Daoy (cell line): Measurements from ENCODE around the gene RIF1. TPM values are rescaled to one million over a fixed set of nuclear protein-coding genes. Genes with fewer than 3 reads are reported as not detected.

Source experiments
- DNase-seq: peaks from one replicate; pipeline ENCODE4 v3.0.0-alpha.2; 2015; ENCODE audit warnings: low read depth
- total RNA-seq: library from RNA; depleted of rRNA; stranded (reverse); fragments of >200 nt; shearing (Covaris generic); gene quantifications from 2 replicates; pipeline ENCODE4 v1.2.3, GENCODE V29; 2014

RIF1 gene
- total RNA-seq, 1 experiment from 2014 or later = 45.9 TPM

- DNase-seq = no peak
These were observed 13.3 kb downstream of the RIF1 start for GRCh38 chr2:151422917-151423439.

- no peak for DNase-seq
These were observed 14.1 kb downstream of the RIF1 start for GRCh38 chr2:151423760-151424159.

GRCh38 chr2:151437630-151438029 is 27.9 kb downstream of the RIF1 start:
- no peak for DNase-seq

GRCh38 chr2:151438506-151438905 is 28.8 kb downstream of the RIF1 start:
- no peak for DNase-seq

GRCh38 chr2:151439127-151439526 is 29.4 kb downstream of the RIF1 start:
- DNase-seq = no peak

- DNase-seq = no peak
These were observed 49.7 kb downstream of the RIF1 start for GRCh38 chr2:151459358-151459757.

GRCh38 chr2:151465771-151466170 is 56.1 kb downstream of the RIF1 start:
- no peak for DNase-seq

- no peak for DNase-seq
These were observed 60.9 kb downstream of the RIF1 start for GRCh38 chr2:151470556-151470955.

- no peak for DNase-seq
These were observed 63.3 kb downstream of the RIF1 start for GRCh38 chr2:151472966-151473365.

- DNase-seq = no peak
These were observed 65.4 kb downstream of the RIF1 start for GRCh38 chr2:151475071-151475470.

- DNase-seq = no peak
These were observed 66.6 kb downstream of the RIF1 start for GRCh38 chr2:151476287-151476686.

- no peak for DNase-seq
These were observed 68.3 kb downstream of the RIF1 start for GRCh38 chr2:151478011-151478410.

GRCh38 chr2:151481744-151482143 is 72.0 kb downstream of the RIF1 start:
- DNase-seq = no peak

- DNase-seq = no peak
These were observed 72.5 kb downstream of the RIF1 start for GRCh38 chr2:151482171-151482725.

- no peak for DNase-seq
These were observed 73.8 kb downstream of the RIF1 start for GRCh38 chr2:151483546-151483945.

GRCh38 chr2:151484100-151484499 is 74.4 kb downstream of the RIF1 start:
- DNase-seq = no peak

GRCh38 chr2:151486053-151486452 is 76.4 kb downstream of the RIF1 start:
- no peak for DNase-seq

GRCh38 chr2:151490276-151490675 is 80.6 kb downstream of the RIF1 start:
- no peak for DNase-seq

GRCh38 chr2:151491496-151491895 is 81.8 kb downstream of the RIF1 start:
- DNase-seq = no peak

GRCh38 chr2:151498178-151498577 is 88.5 kb downstream of the RIF1 start:
- no peak for DNase-seq

GRCh38 chr2:151506170-151506569 is 96.5 kb downstream of the RIF1 start:
- no peak for DNase-seq

GRCh38 chr2:151508519-151508918 is 98.8 kb downstream of the RIF1 start:
- no peak for DNase-seq

- no peak for DNase-seq
These were observed 109.1 kb downstream of the RIF1 start for GRCh38 chr2:151518802-151519201.

- DNase-seq = no peak
These were observed 111.3 kb downstream of the RIF1 start for GRCh38 chr2:151520976-151521375.
